ENCODE measurements around the gene CSTPP1.

The CSTPP1 gene

GRCh38 chr11:46900091-46900746 lies 36.3 kb upstream of the CSTPP1 start:
- no peak for DNase-seq (ENCODE audit: low read depth)
- no peak overlapping the region for H3K4me3 ChIP-seq (ENCODE audit: low read length)
- no peak for TF ChIP-seq CTCF (conservative IDR thresholded peaks at IDR 0.05; ENCODE audit: low read depth, low read length)

GRCh38 chr11:46901156-46901555 lies 35.4 kb upstream of the CSTPP1 start:
- no peak for TF ChIP-seq CTCF (conservative IDR thresholded peaks at IDR 0.05; ENCODE audit: low read depth, low read length)
- H3K4me3 ChIP-seq (ENCODE audit: low read length) = no peak overlapping the region
- no peak for DNase-seq (ENCODE audit: low read depth)

- no peak overlapping the region for H3K4me3 ChIP-seq (ENCODE audit: low read length)
- no peak for DNase-seq (ENCODE audit: low read depth)
- TF ChIP-seq CTCF (conservative IDR thresholded peaks at IDR 0.05; ENCODE audit: low read depth, low read length) = no peak
Observed at GRCh38 chr11:46902694-46903093, 33.9 kb upstream of the CSTPP1 start.

- DNase-seq (ENCODE audit: low read depth) = no peak
- H3K4me3 ChIP-seq (ENCODE audit: low read length) = no peak overlapping the region
- TF ChIP-seq CTCF (conservative IDR thresholded peaks at IDR 0.05; ENCODE audit: low read depth, low read length) = no peak
Observed at GRCh38 chr11:46903846-46904245, 32.7 kb upstream of the CSTPP1 start.

GRCh38 chr11:46905806-46906205 lies 30.8 kb upstream of the CSTPP1 start:
- DNase-seq (ENCODE audit: low read depth) = no peak
- no peak for TF ChIP-seq CTCF (conservative IDR thresholded peaks at IDR 0.05; ENCODE audit: low read depth, low read length)
- H3K4me3 ChIP-seq (ENCODE audit: low read length) = no peak overlapping the region

GRCh38 chr11:46906609-46907041 lies 29.9 kb upstream of the CSTPP1 start:
- no peak for TF ChIP-seq CTCF (conservative IDR thresholded peaks at IDR 0.05; ENCODE audit: low read depth, low read length)
- no peak for DNase-seq (ENCODE audit: low read depth)
- H3K4me3 ChIP-seq (ENCODE audit: low read length) = no peak overlapping the region

GRCh38 chr11:46907606-46908005 lies 29.0 kb upstream of the CSTPP1 start:
- no peak for TF ChIP-seq CTCF (conservative IDR thresholded peaks at IDR 0.05; ENCODE audit: low read depth, low read length)
- no peak for DNase-seq (ENCODE audit: low read depth)
- H3K4me3 ChIP-seq (ENCODE audit: low read length) = no peak overlapping the region
